Stimulated activated CD4-positive, alpha-beta T cell treated with anti-CD3 and anti-CD28 coated beads, Interleukin-4, amount 100 ng/mL, for 4 hours (primary cell): Measurements from ENCODE around the gene INO80.
A peak's percentile ranks its signal among the peaks of the same experiment; 100 is the strongest.

Source experiments
- DNase-seq, 2 experiments: peaks; one replicate each; pipeline ENCODE4 v3.0.0-alpha.2; 2020

Gene INO80

GRCh38 chr15:40943764-40944365 lies 172.2 kb downstream of the INO80 start:
- DNase-seq = no peak

GRCh38 chr15:40942878-40943277 lies 173.2 kb downstream of the INO80 start:
- DNase-seq = no peak

- no peak for DNase-seq
These were observed 173.7 kb downstream of the INO80 start for GRCh38 chr15:40942337-40942854.

- peak; percentile 58 to 62 for DNase-seq
These were observed 174.3 kb downstream of the INO80 start for GRCh38 chr15:40941528-40942336.

- DNase-seq = no peak
These were observed 175.0 kb downstream of the INO80 start for GRCh38 chr15:40941068-40941527.

- no peak for DNase-seq
These were observed 175.7 kb downstream of the INO80 start for GRCh38 chr15:40940296-40940801.

- no peak for DNase-seq
These were observed 177.6 kb downstream of the INO80 start for GRCh38 chr15:40938536-40938870.

GRCh38 chr15:40937762-40938535 lies 178.1 kb downstream of the INO80 start:
- DNase-seq = no peak

- DNase-seq = no peak
These were observed 179.1 kb downstream of the INO80 start for GRCh38 chr15:40936709-40937666.

- no peak for DNase-seq
These were observed 179.8 kb downstream of the INO80 start for GRCh38 chr15:40936234-40936708.

GRCh38 chr15:40934457-40934856 lies 181.6 kb downstream of the INO80 start:
- DNase-seq = no peak

GRCh38 chr15:40933517-40933902 lies 182.6 kb downstream of the INO80 start:
- no peak for DNase-seq

GRCh38 chr15:40932649-40933516 lies 183.2 kb downstream of the INO80 start:
- DNase-seq = no peak

- no peak for DNase-seq
These were observed 183.9 kb downstream of the INO80 start for GRCh38 chr15:40932156-40932555.

- DNase-seq = no peak
These were observed 184.6 kb downstream of the INO80 start for GRCh38 chr15:40931300-40932142.

- DNase-seq = peak; percentile 49 to 56
These were observed 185.4 kb downstream of the INO80 start for GRCh38 chr15:40930430-40931299.

- DNase-seq = no peak
These were observed 186.2 kb downstream of the INO80 start for GRCh38 chr15:40929660-40930429.
